ENCODE results near the gene XYLT1. TPM values are rescaled to one million over a fixed set of nuclear protein-coding genes. Genes with fewer than 3 reads are reported as not detected.

Gene XYLT1
- total and polyA plus RNA-seq, 2 of the 4 experiments (the other 2 are of a cell fraction): 9.0 to 12.7 TPM

- Histone ChIP-seq H3K27ac (ENCODE audit: insufficient read depth, low read length) (no peak overlapping the region), H3K14ac (replicated peaks; ENCODE audit: low read depth, low read length) (no peak overlapping the region), H3K4me2 (ENCODE audit: low read depth, low read length) (no peak overlapping the region), H2AK5ac (ENCODE audit: low read depth, low read length) (no peak overlapping the region), H4K8ac (ENCODE audit: low read depth in 2 of 2, low read length in 2 of 2) (no peak overlapping the region), H2BK15ac (ENCODE audit: low read depth, low read length) (no peak overlapping the region), H3K56ac (ENCODE audit: extremely low read depth, insufficient read depth, low read length) (no peak overlapping the region), H2AFZ (replicated peaks; ENCODE audit: low read length, poor library complexity) (no peak overlapping the region), H3K18ac (ENCODE audit: low read depth, low read length) (no peak overlapping the region), H3K4me1 (ENCODE audit: control insufficient read depth, insufficient read depth, low read length) (peaks cover 9% of the 10 kb centered on the region), H3K4me3 (ENCODE audit: insufficient read depth, low read depth, low read length) (no peak overlapping the region), H2AK9ac (replicated peaks; ENCODE audit: low read depth, low read length, poor library complexity) (no peak overlapping the region), H4K91ac (ENCODE audit: insufficient read depth, low read depth, low read length) (no peak overlapping the region), H2BK5ac (ENCODE audit: low read depth, low read length, poor library complexity, severe bottlenecking) (no peak overlapping the region), H4K20me1 (ENCODE audit: insufficient read depth, low read length) (peaks cover 24% of the 10 kb centered on the region; the same call in 1 of the 2 replicates), H3K9ac (ENCODE audit: low read depth, low read length) (no peak overlapping the region), H3K9me3 (ENCODE audit: control insufficient read depth, insufficient read depth, low read length) (no peaks in the 10 kb centered on the region), H2BK120ac (ENCODE audit: low read depth, low read length) (no peak overlapping the region), H4K5ac (ENCODE audit: low read depth, low read length) (no peak overlapping the region), H3K4ac (ENCODE audit: low read depth, low read length) (no peak overlapping the region), H3K79me1 (ENCODE audit: low read depth in 1 of 2, low read length in 2 of 2) (peaks cover 8 to 66% of the 10 kb centered on the region in 2 experiments; a peak in 2 of 4 replicates), H3K36me3 (ENCODE audit: control insufficient read depth, insufficient read depth, low read length) (no peaks in the 10 kb centered on the region), H3K9me1 (ENCODE audit: insufficient read depth, low read length) (peaks cover 17% of the 10 kb centered on the region; the same call in 1 of the 2 replicates), H2BK20ac (ENCODE audit: low read depth, low read length) (no peak overlapping the region), H3K27me3 (ENCODE audit: control insufficient read depth, insufficient read depth, low read length) (no peaks in the 10 kb centered on the region), H3K23ac (ENCODE audit: low read depth, low read length) (no peak overlapping the region)
- ChIA-PET POLR2A (ENCODE audit: unreplicated experiment) (no interaction called here), CTCF (interaction anchor here (0.5 kb wide), 1 partner anchor 441 kb away, joined by 4 read pairs; no protein-coding TSS in a partner anchor)
- intact Hi-C loops (cut with micrococcal nuclease) (no loop called here), dilution Hi-C loops (cut with HindIII; ENCODE audit: low sequenced_read_pairs, unreplicated experiment) (no loop called here), in situ Hi-C loops (cut with MboI; ENCODE audit: low sequenced_read_pairs) (no loop called here)
- TF ChIP-seq SMC3 (IDR thresholded peaks at IDR 0.05; ENCODE audit: low read depth, low read length): no peak
- no peak for TF ChIP-seq MAFK (IDR thresholded peaks at IDR 0.05; ENCODE audit: low read depth, low read length)
- TF ChIP-seq MXI1 (IDR thresholded peaks at IDR 0.05; ENCODE audit: borderline replicate concordance, low read depth, low read length): no peak
- DNase-seq: no peak
- BruUV-seq (replicated peaks): no TSS peak
- ATAC-seq (ENCODE audit: low read depth): no peak
- no CpG with 5 or more reads among the region's 7 CpGs for WGBS, 2 experiments (ENCODE audit: extremely low coverage in 2 of 2, insufficient read length in 1 of 2)
These were observed 110.1 kb downstream of the XYLT1 start for GRCh38 chr16:17360693-17361122.
